T-helper 9 cell (primary cell): ENCODE results near the gene TEX261.
A peak's percentile ranks its signal among the peaks of the same experiment; 100 is the strongest.

Experiments used
- DNase-seq: peaks from one replicate; pipeline ENCODE4 v3.0.0-alpha.2; 2020

Gene TEX261

GRCh38 chr2:70981421-70981820 is 13.3 kb downstream of the TEX261 start:
- DNase-seq: no peak

DNA sequence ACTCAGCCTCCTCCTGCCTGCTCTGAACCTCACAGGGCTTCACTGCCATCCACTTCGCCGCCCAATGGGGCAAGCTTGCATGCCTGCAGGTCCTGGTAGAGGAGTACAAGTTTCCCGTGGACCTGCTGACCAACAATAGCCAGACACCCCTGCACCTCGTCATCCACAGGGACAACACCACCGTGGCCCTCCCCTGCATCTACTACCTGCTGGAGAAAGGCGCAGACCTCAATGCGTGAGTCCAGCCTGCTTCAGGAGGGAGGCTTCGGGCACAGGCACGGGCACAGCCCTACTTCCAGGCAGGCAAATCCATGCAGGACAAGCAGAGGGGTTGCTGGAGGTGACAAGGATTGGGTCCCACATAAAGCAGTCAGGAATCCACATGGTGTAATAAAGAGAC is 15.0 kb downstream of the TEX261 start:
- DNase-seq: no peak

- no peak for DNase-seq
Observed at GRCh38 chr2:70979180-70979488, 15.5 kb downstream of the TEX261 start.

DNA sequence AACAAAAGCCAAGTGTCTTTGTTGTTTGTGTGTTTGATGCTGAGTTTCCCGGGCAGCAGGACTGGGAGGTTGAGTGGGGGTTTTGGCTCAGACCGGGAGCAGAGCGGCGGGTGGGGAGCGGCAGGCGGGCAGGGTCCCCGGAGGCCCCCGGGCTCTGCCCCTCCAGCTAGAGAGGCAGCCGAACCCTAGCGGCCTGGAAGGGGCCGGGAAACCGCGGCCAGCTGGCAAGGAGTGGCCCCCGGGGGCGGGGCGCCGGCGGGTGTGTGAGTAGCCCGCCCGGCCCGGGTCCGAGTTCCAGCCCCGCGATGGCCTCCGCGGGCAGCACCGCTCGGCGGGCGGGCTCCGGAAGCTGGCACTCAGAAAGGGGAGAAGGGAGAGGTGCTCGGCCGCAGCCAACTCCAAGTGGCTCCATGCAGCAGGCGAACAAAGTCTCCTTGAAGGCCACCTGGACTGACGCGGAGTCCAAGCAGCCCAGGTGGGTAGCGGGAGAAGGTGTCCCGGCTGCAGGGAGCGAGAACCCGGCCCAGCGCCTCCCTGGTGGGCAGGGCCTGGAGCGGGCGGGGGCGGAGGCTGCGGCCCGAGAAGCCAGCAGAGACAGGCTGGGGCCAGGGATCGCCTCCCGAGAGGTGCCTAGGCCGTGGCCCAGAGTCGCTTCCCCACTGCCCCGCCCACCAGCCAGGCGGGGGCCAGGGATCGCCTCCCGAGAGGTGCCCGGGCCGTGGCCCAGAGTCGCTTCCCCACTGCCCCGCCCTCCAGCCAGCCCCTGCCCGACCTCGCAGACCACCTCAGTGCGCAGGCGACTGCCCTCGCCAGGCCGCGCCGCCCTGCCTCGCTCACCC is 16.1 kb downstream of the TEX261 start, which contains the start of gene ANKRD53:
TSS of gene ANKRD53 (plus strand) at position 290 of the 839 bp plus-strand sequence. CDS start at position 306, 16 bp downstream.
- DNase-seq: no peak

DNA sequence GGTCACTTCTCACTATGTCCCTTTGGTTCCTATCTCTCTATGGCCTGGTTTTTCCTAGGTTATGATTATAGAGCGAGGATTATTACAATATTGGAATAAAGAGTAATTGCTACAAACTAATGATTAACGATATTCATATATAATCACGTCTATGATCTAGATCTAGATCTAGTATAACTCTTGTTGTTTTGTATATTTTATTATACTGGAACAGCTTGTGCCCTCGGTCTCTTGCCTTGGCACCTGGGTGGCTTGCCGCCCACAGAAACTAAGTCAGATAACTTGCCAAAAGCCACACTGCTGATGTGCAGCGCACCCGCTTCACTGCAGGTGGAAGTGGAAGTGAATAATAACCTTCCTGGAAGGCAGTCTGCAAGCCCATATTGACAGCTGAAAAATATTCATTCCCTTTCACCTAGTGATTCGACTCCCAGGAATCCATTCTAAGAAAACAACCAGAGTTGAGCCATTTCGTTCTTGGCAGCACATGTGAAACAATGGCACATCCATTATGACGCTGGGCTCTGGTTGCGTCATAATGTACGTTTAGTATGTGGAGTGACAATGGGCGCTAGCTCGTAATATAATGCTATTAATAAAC is 17.0 kb downstream of the TEX261 start:
- no peak for DNase-seq

- no peak for DNase-seq
Observed at GRCh38 chr2:70975237-70975636, 19.4 kb downstream of the TEX261 start.

- no peak for DNase-seq
Observed at GRCh38 chr2:70974592-70974991, 20.1 kb downstream of the TEX261 start.

- DNase-seq: no peak
Observed at GRCh38 chr2:70967189-70967588, 27.5 kb downstream of the TEX261 start.

DNA sequence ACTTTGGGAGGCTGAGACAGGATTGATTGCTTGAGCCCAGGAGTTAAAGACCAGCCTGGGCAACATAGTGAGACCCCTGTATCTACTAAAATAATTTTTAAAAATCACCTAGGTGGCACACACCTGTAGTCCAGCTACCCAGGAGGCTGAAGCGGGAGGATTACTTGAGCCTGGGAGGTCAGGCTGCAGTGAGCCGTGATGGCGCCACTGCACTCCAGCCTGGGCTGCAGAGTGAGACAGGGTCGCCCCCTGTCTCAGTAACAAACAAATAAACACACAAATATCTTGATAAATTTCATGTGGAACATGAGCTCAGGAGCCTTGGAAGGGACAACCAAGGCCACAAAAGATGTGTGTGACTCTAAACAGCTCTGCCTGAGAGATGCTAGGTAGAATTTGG is 28.0 kb downstream of the TEX261 start:
- no peak for DNase-seq

GRCh38 chr2:70965506-70965905 is 29.2 kb downstream of the TEX261 start:
- DNase-seq: no peak

DNA sequence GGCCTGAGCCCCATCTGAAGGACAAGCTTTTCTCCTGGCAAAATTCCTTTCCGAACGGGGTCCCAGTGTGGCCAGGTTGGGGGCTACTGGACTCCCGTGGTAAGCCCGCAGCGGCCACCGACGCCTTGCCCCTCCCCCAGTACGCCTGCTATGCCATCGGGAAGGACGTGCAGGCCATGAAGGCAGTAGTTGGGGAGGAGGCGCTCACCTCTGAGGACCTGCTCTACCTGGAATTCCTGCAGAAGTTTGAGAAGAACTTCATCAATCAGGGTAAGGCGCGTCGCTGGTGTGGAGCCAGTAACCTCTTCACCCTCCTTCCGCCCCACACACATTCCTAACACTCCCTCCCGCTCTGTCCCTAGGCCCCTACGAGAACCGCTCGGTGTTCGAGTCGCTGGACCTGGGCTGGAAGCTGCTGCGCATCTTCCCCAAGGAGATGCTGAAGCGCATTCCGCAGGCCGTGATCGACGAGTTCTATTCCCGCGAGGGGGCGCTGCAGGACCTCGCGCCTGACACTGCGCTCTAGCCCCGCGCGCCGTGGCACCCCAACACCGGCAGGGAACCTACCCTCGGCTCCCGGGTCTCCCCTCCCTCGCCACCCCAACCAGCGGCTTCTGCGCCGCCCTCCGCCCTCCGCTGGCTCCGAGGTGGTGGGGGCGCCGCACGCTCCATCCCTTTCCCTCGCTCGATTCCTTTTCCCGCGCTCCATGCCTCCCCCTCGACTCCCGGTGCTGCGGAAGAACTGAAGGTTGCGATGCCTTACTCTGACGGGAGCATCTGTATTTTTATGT is 29.9 kb downstream of the TEX261 start:
- peak; percentile 84 for DNase-seq

GRCh38 chr2:70964133-70964532 is 30.5 kb downstream of the TEX261 start:
- no peak for DNase-seq

- DNase-seq: no peak
Observed at GRCh38 chr2:70962885-70963878, 31.5 kb downstream of the TEX261 start.

DNA sequence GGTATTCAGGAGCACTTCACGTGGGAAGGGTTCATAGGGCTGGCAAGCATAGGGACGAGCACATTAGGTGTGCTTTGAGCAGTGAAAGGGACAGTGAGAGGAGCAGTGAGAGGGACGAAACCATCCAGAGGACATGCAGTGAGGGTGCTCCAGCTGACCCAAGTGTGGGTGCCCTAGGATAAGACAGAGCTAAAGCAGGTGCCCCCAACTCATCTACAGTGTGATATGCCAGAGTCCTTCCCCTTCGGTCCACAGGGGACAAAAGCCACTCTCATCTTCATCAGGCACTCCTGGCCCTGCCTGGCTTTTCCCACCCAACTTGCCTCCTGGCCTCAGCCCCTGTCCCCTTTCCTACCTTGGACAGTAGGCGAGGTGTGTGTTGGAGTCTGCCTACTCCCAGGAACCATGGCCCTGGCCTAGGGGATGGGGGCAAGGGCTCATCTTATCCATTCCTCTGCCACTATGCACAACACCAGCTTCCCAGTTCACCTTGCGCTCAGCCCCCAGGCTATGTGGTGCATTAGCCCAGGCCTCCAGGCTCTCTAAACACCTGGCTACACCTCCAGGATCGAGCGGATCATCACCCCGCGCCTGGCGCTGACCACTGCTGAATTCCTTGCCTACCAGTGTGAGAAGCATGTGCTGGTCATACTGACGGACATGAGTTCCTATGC is 32.3 kb downstream of the TEX261 start:
- no peak for DNase-seq

DNA sequence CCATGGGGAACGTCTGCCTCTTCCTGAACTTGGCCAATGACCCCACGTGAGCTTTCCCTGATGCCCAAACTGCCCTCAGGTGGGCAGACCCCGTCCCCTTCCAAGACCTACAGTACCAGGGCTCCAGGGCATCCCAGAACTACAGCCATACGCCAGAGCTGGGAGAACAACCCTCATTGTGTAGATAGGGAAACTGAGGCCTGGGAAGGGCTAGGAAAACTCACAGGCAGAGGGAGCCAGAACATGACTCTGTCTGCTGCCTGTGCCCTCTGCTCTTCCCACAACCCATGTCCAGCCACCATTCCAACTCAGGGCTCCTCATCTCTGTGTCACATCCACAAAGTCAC is 33.1 kb downstream of the TEX261 start:
- no peak for DNase-seq

- no peak for DNase-seq
Observed at GRCh38 chr2:70960833-70961647, 33.6 kb downstream of the TEX261 start.

DNA sequence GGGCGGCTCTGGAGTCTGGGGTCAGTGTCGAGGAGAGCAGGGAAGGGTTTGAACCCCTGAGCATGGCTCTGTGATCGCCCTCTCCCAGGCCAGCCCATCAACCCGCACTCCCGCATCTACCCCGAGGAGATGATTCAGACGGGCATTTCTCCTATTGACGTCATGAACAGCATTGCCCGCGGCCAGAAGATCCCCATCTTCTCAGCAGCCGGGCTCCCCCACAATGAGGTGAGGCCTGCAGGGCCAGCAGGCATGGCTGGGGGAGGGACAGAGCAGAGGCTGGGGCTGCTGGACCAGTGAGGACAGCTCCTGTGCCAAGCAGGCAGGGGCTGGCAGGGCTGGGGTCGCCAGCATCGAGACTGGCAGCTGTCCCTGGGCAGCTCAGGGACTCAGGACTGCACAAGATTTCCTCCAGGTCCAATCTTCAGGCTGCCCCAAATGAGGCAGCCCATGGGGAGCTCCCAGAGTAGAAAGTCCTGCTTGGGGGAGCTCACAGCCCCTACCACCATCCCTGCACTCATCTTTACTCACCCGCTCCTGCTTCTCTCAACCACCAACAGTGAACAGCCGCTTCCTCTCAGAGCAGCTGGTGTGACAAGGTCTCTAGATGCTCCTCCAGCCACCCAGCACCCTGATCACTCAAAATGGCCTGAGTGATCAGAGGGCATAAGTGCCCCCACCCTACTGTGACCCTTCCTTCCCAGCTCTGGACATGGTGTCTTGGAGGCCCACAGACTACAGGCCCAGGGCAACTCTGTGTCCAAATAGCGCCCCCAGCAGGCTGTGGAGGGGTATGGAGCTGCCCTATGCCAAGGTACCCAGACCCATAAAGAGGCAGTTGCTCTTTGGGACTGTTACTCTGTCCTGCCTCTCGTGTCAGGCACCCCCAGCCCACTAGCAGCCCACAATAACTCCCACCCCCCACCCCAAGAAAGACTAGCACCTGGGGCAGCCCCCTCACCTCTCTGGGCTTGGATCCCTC is 34.5 kb downstream of the TEX261 start:
- DNase-seq: no peak

DNA sequence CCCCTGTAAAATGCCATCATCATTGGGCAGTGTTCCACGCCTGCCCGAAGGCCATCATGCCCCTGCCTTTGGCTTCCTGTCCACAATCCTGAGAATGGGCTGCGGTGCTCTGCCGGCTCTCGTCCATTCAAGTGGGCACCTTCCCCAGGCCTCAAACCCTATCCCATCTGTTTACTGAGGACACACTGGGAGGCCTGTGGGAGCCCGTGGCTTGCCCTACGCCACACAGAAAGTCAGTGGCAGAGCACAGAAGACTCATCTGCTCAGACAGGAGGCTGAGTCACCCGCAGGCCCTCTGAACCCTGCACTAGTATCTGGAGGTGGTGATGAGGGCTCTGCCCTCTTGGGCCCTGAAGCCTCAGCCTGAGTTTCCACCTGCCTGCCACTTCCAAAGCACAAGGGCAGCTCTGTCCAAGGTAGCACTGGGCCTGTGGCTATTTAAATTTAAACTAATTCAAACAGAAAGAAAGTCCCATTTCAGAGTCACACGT is 35.4 kb downstream of the TEX261 start:
- no peak for DNase-seq

- no peak for DNase-seq
Observed at GRCh38 chr2:70958759-70959158, 35.9 kb downstream of the TEX261 start.

GRCh38 chr2:70957798-70958197 is 36.9 kb downstream of the TEX261 start:
- DNase-seq: no peak
